Measurements from ENCODE around the gene RGL1. TPM values are rescaled to one million over a fixed set of nuclear protein-coding genes. Genes with fewer than 3 reads are reported as not detected.

Gene RGL1
- total RNA-seq, 1 experiment from 2014 or later: 3.9 TPM

GRCh38 chr1:183953031-183953430 lies 148.1 kb downstream of the RGL1 start:
- DNase-seq (ENCODE audit: low read depth): no peak

GRCh38 chr1:183954496-183954895 lies 149.6 kb downstream of the RGL1 start:
- DNase-seq (ENCODE audit: low read depth): no peak

- DNase-seq (ENCODE audit: low read depth): peak; percentile 92
Measured at GRCh38 chr1:183956559-183957188, 151.8 kb downstream of the RGL1 start.

GRCh38 chr1:183957216-183957830 lies 152.4 kb downstream of the RGL1 start:
- no peak for DNase-seq (ENCODE audit: low read depth)

GRCh38 chr1:183958958-183959357 lies 154.0 kb downstream of the RGL1 start:
- DNase-seq (ENCODE audit: low read depth): no peak

- no peak for DNase-seq (ENCODE audit: low read depth)
Measured at GRCh38 chr1:183961132-183961531, 156.2 kb downstream of the RGL1 start.

- no peak for DNase-seq (ENCODE audit: low read depth)
Measured at GRCh38 chr1:183962903-183963302, 158.0 kb downstream of the RGL1 start.

GRCh38 chr1:183965726-183966125 lies 160.8 kb downstream of the RGL1 start:
- no peak for DNase-seq (ENCODE audit: low read depth)

- DNase-seq (ENCODE audit: low read depth): no peak
Measured at GRCh38 chr1:183966487-183966886, 161.6 kb downstream of the RGL1 start.

GRCh38 chr1:183967914-183968313 lies 163.0 kb downstream of the RGL1 start:
- no peak for DNase-seq (ENCODE audit: low read depth)

- DNase-seq (ENCODE audit: low read depth): no peak
Measured at GRCh38 chr1:183968386-183968785, 163.5 kb downstream of the RGL1 start.

GRCh38 chr1:183970516-183971300 lies 165.8 kb downstream of the RGL1 start:
- peak; percentile 23 for DNase-seq (ENCODE audit: low read depth)

GRCh38 chr1:183975651-183976050 lies 170.7 kb downstream of the RGL1 start:
- no peak for DNase-seq (ENCODE audit: low read depth)

- DNase-seq (ENCODE audit: low read depth): no peak
Measured at GRCh38 chr1:183977717-183978116, 172.8 kb downstream of the RGL1 start.

Other genes with a start within 250 kb of the RGL1 start
- gene NCF2, start 214.7 kb upstream of the RGL1 start, total RNA-seq (2014; rRNA removed; shearing (Covaris generic)): 4.4 and 5.4 TPM in 2 replicates
- gene ARPC5, start 169.3 kb upstream of the RGL1 start, total RNA-seq (2014; rRNA removed; shearing (Covaris generic)): 279 and 293 TPM in 2 replicates
- gene APOBEC4, start 151.8 kb upstream of the RGL1 start, total RNA-seq (2014; rRNA removed; shearing (Covaris generic)): not detected in 2 replicates
- 1.5 and 1.9 TPM in 2 replicates for gene COLGALT2, start 232.6 kb downstream of the RGL1 start, total RNA-seq (2014; rRNA removed; shearing (Covaris generic))
- gene TSEN15, start 246.6 kb downstream of the RGL1 start, total RNA-seq (2014; rRNA removed; shearing (Covaris generic)): 59.8 and 81.1 TPM in 2 replicates

Data from HT1080 (cell line).